ENCODE data around the gene IL23A.
"Not testable (repeated sequence)": the region's sequence is repeated elsewhere in the genome, so short reads cannot be mapped to it uniquely, and the experiment has no call there.

IL23A gene

GRCh38 chr12:56311003-56311402 is 27.7 kb upstream of the IL23A start:
- DNase-seq (ENCODE audit: low read depth), result no peak
- no peak for TF ChIP-seq CTCF (IDR thresholded peaks at IDR 0.05; ENCODE audit: insufficient read depth, low read depth, low read length, missing control alignments)
- no peak overlapping the region for H3K4me3 ChIP-seq (ENCODE audit: low read length)

GRCh38 chr12:56315249-56315621 is 23.4 kb upstream of the IL23A start:
- DNase-seq (ENCODE audit: low read depth), result peak; percentile 22
- H3K4me3 ChIP-seq (ENCODE audit: low read length), result peak overlapping the region; percentile 94
- no peak for TF ChIP-seq CTCF (IDR thresholded peaks at IDR 0.05; ENCODE audit: insufficient read depth, low read depth, low read length, missing control alignments)

- TF ChIP-seq CTCF (IDR thresholded peaks at IDR 0.05; ENCODE audit: insufficient read depth, low read depth, low read length, missing control alignments), result no peak
- DNase-seq (ENCODE audit: low read depth), result peak; percentile 98
These were observed 22.8 kb upstream of the IL23A start, which contains the start of gene CNPY2 for GRCh38 chr12:56315622-56316473. CNPY2 (minus strand) TSS chr12:56315988; CDS start chr12:56315217, 771 bp downstream.

GRCh38 chr12:56317675-56318074 is 21.0 kb upstream of the IL23A start:
- TF ChIP-seq CTCF (IDR thresholded peaks at IDR 0.05; ENCODE audit: insufficient read depth, low read depth, low read length, missing control alignments), result no peak
- H3K4me3 ChIP-seq (ENCODE audit: low read length), result no peak overlapping the region
- no peak for DNase-seq (ENCODE audit: low read depth)

More at GRCh38 chr12:56315622-56316473, 22.8 kb upstream of the IL23A start, which contains the start of gene CNPY2:
- H3K4me3 ChIP-seq (ENCODE audit: low read length), result peak within 1 kb of the TSS; percentile 94

- peak; percentile 49 for DNase-seq (ENCODE audit: low read depth)
- H3K4me3 ChIP-seq (ENCODE audit: low read length), result no peak overlapping the region
- TF ChIP-seq CTCF (IDR thresholded peaks at IDR 0.05; ENCODE audit: insufficient read depth, low read depth, low read length, missing control alignments), result no peak
These were observed 17.7 kb upstream of the IL23A start for GRCh38 chr12:56321027-56321426.

- H3K4me3 ChIP-seq (ENCODE audit: low read length); DNase-seq (ENCODE audit: low read depth): not testable (repeated sequence)
These were observed 17.1 kb upstream of the IL23A start for GRCh38 chr12:56321610-56322009.

- TF ChIP-seq CTCF (IDR thresholded peaks at IDR 0.05; ENCODE audit: insufficient read depth, low read depth, low read length, missing control alignments), result no peak
- no peak for DNase-seq (ENCODE audit: low read depth)
- no peak overlapping the region for H3K4me3 ChIP-seq (ENCODE audit: low read length)
These were observed 14.5 kb upstream of the IL23A start for GRCh38 chr12:56324206-56324605.
